Naive thymus-derived CD4-positive, alpha-beta T cell (primary cell): Measurements from ENCODE around the gene GZMA. TPM values are rescaled to one million over a fixed set of nuclear protein-coding genes. Genes with fewer than 3 reads are reported as not detected.
"Not testable (repeated sequence)": the region's sequence is repeated elsewhere in the genome, so short reads cannot be mapped to it uniquely, and the experiment has no call there.

ENCODE experiments used
- ATAC-seq: fragments of 150-1000 bp; cut with Tn5 transposase; 2 replicates; pipeline ENCODE4 v1.10.0; 2021; ENCODE audit warnings: mild to moderate bottlenecking, moderate library complexity
- CTCF ChIA-PET: fragments of 350-600 bp; sonication (Branson Sonifier 250); formaldehyde crosslinking; loops from one replicate; lab custom pipeline; 2021; ENCODE audit warnings: antibody characterized with exemption; lab: Charles Lee
- POLR2A ChIA-PET: fragments of 350-600 bp; sonication (Branson Sonifier 250); formaldehyde crosslinking; loops from one replicate; lab custom pipeline; 2021; ENCODE audit warnings: antibody characterized with exemption, inconsistent platforms; lab: Charles Lee
- DNase-seq, 9 donors: peaks; one replicate each; pipeline versions ENCODE4 v3.0.0 to v3.0.0-alpha.2; 2020 to 2022; ENCODE audit warnings: mixed read lengths in 1 of 9
- H3K27ac ChIP-seq: one replicate; pipeline ENCODE4 v1.7.0; 2013; ENCODE audit warnings: mild to moderate bottlenecking, low read depth, low read length, moderate library complexity
- H3K27me3 ChIP-seq, 2 donors: one replicate each; pipeline ENCODE4 v1.7.0; 2013; ENCODE audit warnings: low read length in 2 of 2, mild to moderate bottlenecking in 2 of 2, moderate library complexity in 2 of 2; ENCODE audit not compliant: control insufficient read depth in 2 of 2, insufficient read depth in 2 of 2
- H3K36me3 ChIP-seq, 3 experiments: 1 replicate in 2 of 3; 2 replicates in 1 of 3; pipeline ENCODE4 v1.7.0; 2013; ENCODE audit warnings: low read length in 3 of 3, mild to moderate bottlenecking in 3 of 3, moderate library complexity in 1 of 3; ENCODE audit not compliant: insufficient read depth in 3 of 3, control insufficient read depth in 2 of 3
- H3K4me1 ChIP-seq, 2 donors: one replicate each; pipeline ENCODE4 v1.7.0; 2013; ENCODE audit warnings: low read length in 2 of 2, mild to moderate bottlenecking in 2 of 2, moderate library complexity in 1 of 2; ENCODE audit not compliant: control insufficient read depth in 2 of 2, insufficient read depth in 2 of 2
- H3K4me3 ChIP-seq: 2 replicates; pipeline ENCODE4 v1.7.0; 2013; ENCODE audit warnings: mild to moderate bottlenecking, low read length
- H3K9me3 ChIP-seq, 3 experiments: 1 replicate in 2 of 3; 2 replicates in 1 of 3; pipeline ENCODE4 v1.7.0; 2013; ENCODE audit warnings: low read length in 3 of 3; ENCODE audit not compliant: control insufficient read depth in 2 of 3
- H3K27ac Mint-ChIP-seq, 9 donors: one replicate each; pipeline ENCODE4 v1.8.0; 2020 to 2022; ENCODE audit warnings: mixed read lengths in 9 of 9, mild to moderate bottlenecking in 8 of 9, moderate library complexity in 5 of 9, inconsistent platforms in 2 of 9
- H3K27me3 Mint-ChIP-seq, 5 donors: one replicate each; pipeline ENCODE4 v1.8.0; 2021 to 2022; ENCODE audit warnings: mixed read lengths in 5 of 5, mild to moderate bottlenecking in 1 of 5
- H3K36me3 Mint-ChIP-seq, 5 donors: one replicate each; pipeline ENCODE4 v1.8.0; 2020 to 2022; ENCODE audit warnings: mixed read lengths in 5 of 5, mild to moderate bottlenecking in 3 of 5, inconsistent platforms in 1 of 5
- H3K4me1 Mint-ChIP-seq, 7 donors: one replicate each; pipeline ENCODE4 v1.8.0; 2020 to 2022; ENCODE audit warnings: mixed read lengths in 7 of 7, mild to moderate bottlenecking in 3 of 7, inconsistent platforms in 1 of 7
- H3K4me3 Mint-ChIP-seq, 10 donors: one replicate each; pipeline ENCODE4 v1.8.0; 2020 to 2022; ENCODE audit warnings: mild to moderate bottlenecking in 10 of 10, mixed read lengths in 10 of 10, moderate library complexity in 6 of 10, inconsistent platforms in 2 of 10
- H3K9me3 Mint-ChIP-seq, 11 donors: one replicate each; pipeline ENCODE4 v1.8.0; 2020 to 2022; ENCODE audit warnings: mixed read lengths in 11 of 11, mild to moderate bottlenecking in 4 of 11, inconsistent platforms in 1 of 11, moderate library complexity in 1 of 11
- intact Hi-C, 2 donors: fragments of 100-400 bp; cut with micrococcal nuclease; formaldehyde crosslinking; loops; one replicate each; pipeline ENCODE4 v1.15.1; 2023
- polyA plus RNA-seq, 2 donors: library from polyadenylated mRNA; unstranded; fragments of 300-500 nt; fragmentation: Illumina TruSeq; gene quantifications; one replicate each; pipeline ENCODE4 v1.2.3, GENCODE V29; 2021
- total RNA-seq, 6 experiments: library from RNA in 5 of 6; stranded (reverse) in 5 of 6; gene quantifications; 1 replicate in 5 of 6; 2 replicates in 1 of 6; pipeline ENCODE4 v1.2.3 and lab custom pipeline; 2021 to 2026

Gene GZMA
- total and polyA plus RNA-seq, 7 experiments from 2014 or later, result 2.0 to 1,076 (median 10.9) TPM

DNA sequence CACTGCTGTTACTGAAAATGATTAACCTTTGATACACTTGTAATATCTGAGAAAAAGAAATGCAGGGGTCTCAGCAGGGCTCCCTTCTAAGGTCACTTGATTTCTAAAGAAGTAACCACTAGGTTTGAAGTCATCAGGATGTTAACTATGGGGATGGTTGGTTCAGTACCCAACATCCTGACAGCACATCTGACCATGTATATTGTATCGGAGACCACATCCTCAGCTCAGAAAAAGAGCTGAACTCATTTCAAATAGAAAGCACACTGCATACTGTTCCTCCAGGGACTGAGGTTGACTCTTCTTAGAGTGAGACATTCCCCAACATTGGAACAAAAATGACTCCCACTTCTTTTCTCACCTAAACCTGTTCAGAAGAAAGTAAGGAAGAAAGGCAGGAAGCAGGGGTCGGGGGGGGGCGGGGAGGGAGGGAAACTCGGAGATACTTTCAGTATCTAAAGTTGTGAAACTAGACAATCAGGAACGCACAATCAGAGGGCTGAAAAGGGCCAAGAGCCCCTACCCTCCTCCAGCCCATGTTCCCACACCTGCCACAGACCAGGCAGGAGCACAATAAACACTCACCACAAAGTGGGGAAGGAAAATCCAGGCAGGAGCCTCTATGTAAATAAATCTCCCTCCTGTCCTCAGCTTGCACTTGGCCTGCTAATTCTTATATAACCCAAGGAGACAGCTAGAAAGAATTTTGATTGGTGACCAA is 730 bp upstream of the GZMA start:
- POLR2A ChIA-PET, result interaction anchor here (0.5 to 2.5 kb wide), 6 partner anchors 11 to 158 kb away, joined by 3 to 8 read pairs (median 4); no protein-coding TSS in a partner anchor

DNA sequence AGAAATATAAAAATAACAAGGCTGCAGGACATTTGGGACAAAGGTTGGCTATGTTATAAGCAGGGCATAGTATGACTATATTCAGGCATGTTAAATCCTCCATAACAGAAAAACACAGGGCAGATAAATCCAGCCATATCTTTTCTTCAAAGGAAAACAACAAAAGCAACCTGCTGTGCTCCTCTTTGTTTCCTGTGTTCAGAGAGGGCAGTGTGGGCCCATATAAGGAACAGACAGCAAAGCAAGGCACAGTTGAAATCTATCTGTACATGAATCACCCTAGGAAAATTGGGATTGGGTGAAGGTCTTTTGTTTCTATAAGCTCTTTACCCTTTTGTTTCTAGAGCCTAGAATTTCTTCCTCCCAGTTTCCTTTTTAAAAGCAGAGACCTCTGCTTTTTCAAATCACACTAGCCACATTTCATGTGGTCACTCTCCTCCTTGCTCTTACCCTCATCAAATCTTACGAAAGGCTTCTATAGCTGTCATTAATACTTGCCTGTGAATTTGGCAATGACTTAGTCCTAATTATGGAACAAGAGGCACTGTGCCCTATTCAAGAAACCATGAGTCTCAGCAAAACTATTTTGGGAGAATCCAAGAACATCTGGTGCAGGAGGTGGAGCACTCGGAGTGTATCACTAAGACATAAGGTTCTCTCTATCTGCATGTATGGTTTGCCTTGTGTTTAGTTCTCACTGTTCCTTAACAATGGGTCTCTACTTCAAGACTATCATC is 1.8 kb downstream of the GZMA start:
- H3K27me3 ChIP-seq, result no peaks in the 10 kb centered on the region
- POLR2A ChIA-PET, result interaction anchor here (0.9 to 1.6 kb wide), 4 partner anchors 8 to 66 kb away, joined by 3 to 4 read pairs (median 4); no protein-coding TSS in a partner anchor
- Mint-ChIP-seq H3K36me3 (peaks cover 0 to 70% (median 6%) of the 10 kb centered on the region in 5 donors), H3K27ac (peak overlapping the region in 6 of 9 donors; percentile 2 to 83 (median 62)), H3K4me3 (peak overlapping the region in 9 of 10 donors; percentile 59 to 93 (median 71)), H3K9me3 (peaks cover 4 to 21% (median 6%) of the 10 kb centered on the region in 11 donors), H3K27me3 (peaks cover 0 to 4% (median 0%) of the 10 kb centered on the region in 5 donors), H3K4me1 (peaks cover 41 to 81% (median 65%) of the 10 kb centered on the region in 7 donors)
- H3K36me3 ChIP-seq, result peaks cover 0 to 11% (median 0%) of the 10 kb centered on the region in 3 experiments
- peaks cover 41 to 51% of the 10 kb centered on the region in 2 donors for H3K4me1 ChIP-seq
- CTCF ChIA-PET, result interaction anchor here (0.6 to 4.6 kb wide), 10 partner anchors 9 to 197 kb away, joined by 3 to 32 read pairs (median 4); partner anchors contain the start of gene GPX8
- intact Hi-C loops, result loop anchor here (1.0 to 10.0 kb wide), 8 partner anchors 8 to 661 kb away; partner anchors contain the start of genes ESM1 (in 1 of the 2) and SNX18 (in 1 of the 2)
- ATAC-seq (no peak), DNase-seq (peak in 3 of 9 donors; percentile 24 to 36 (median 29))
- peak overlapping the region; percentile 66 for H3K4me3 ChIP-seq
- H3K27ac ChIP-seq, result no peak overlapping the region
- no peaks in the 10 kb centered on the region for H3K9me3 ChIP-seq

More for the DNA sequence above, 730 bp upstream of the GZMA start:
- Histone ChIP-seq H3K36me3 (no peaks in the 10 kb centered on the region), H3K27ac (peak overlapping the region; percentile 21), H3K4me1 (peaks cover 42 to 52% of the 10 kb centered on the region in 2 donors), H3K27me3 (no peaks in the 10 kb centered on the region), H3K4me3 (peak overlapping the region; percentile 66), H3K9me3 (peaks cover 0 to 4% (median 0%) of the 10 kb centered on the region in 3 experiments)
- intact Hi-C loops, result loop anchor here (1.0 to 10.0 kb wide), 12 partner anchors 29 to 663 kb away; partner anchors contain the start of genes ESM1 (in 1 of the 2) and SNX18 (in 1 of the 2)
- Mint-ChIP-seq H3K27ac (peak overlapping the region; percentile 77 to 93 (median 90)), H3K9me3 (peaks cover 8 to 36% (median 23%) of the 10 kb centered on the region in 11 donors), H3K36me3 (peaks cover 14 to 72% (median 21%) of the 10 kb centered on the region in 5 donors), H3K4me3 (peak overlapping the region; percentile 83 to 93 (median 89)), H3K27me3 (no peaks in the 10 kb centered on the region), H3K4me1 (peaks cover 49 to 94% (median 85%) of the 10 kb centered on the region in 7 donors)
- DNase-seq (peak in 7 of 9 donors; percentile 31 to 64 (median 57)), ATAC-seq (peak; percentile 63)
- CTCF ChIA-PET, result interaction anchor here (2.6 to 4.6 kb wide), 2 partner anchors 44 to 64 kb away, joined by 10 to 25 read pairs; no protein-coding TSS in a partner anchor

DNA sequence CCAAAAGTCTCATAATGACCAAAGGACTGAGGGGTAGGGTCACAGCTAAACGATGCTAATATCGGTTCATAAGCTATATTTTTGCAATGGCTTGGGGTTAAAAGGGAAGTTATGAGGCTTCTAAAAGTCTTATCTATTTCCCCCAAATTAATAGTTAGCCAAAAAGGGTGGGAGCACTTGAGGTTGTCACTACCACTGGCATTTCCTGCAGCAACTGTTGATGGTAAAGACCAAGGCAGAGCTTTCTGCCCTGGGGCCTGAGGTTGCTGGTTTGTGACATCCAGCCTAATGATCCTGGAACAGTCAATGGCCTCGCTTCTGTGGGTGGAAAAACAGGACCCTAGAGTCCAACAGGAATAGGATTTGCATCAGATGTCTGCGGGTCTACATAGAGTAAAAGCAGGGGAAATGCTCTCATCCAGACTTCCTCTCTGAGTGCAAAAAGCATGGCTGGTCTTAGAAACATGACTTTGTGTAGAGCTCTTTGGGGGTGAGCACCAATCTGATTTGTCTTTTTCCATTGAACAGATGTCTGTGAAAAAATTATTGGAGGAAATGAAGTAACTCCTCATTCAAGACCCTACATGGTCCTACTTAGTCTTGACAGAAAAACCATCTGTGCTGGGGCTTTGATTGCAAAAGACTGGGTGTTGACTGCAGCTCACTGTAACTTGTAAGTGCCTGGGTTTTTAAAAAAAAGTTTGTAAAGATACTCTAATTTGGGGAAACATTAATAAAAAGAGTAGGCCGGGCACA is 2.7 kb downstream of the GZMA start:
- H3K9me3 ChIP-seq, result no peaks in the 10 kb centered on the region
- H3K4me3 ChIP-seq, result peak overlapping the region; percentile 66
- H3K36me3 ChIP-seq, result peaks cover 0 to 15% (median 0%) of the 10 kb centered on the region in 3 experiments
- intact Hi-C loops, result loop anchor here (1.0 to 10.0 kb wide), 8 partner anchors 8 to 660 kb away; partner anchors contain the start of genes ESM1 (in 1 of the 2) and SNX18 (in 1 of the 2)
- ChIA-PET CTCF (interaction anchor here (0.7 to 4.6 kb wide), 11 partner anchors 9 to 198 kb away, joined by 3 to 32 read pairs (median 3); partner anchors contain the start of gene GPX8), POLR2A (interaction anchor here (1.2 to 1.6 kb wide), 2 partner anchors 31 to 161 kb away, joined by 3 to 4 read pairs; no protein-coding TSS in a partner anchor)
- Mint-ChIP-seq H3K4me3 (peak overlapping the region in 7 of 10 donors; percentile 29 to 93 (median 70)), H3K9me3 (peaks cover 0 to 16% (median 0%) of the 10 kb centered on the region in 11 donors), H3K4me1 (peaks cover 37 to 72% (median 59%) of the 10 kb centered on the region in 7 donors), H3K36me3 (peaks cover 0 to 68% (median 0%) of the 10 kb centered on the region in 5 donors), H3K27me3 (peaks cover 0 to 7% (median 0%) of the 10 kb centered on the region in 5 donors), H3K27ac (peak overlapping the region in 2 of 9 donors; percentile 2 to 83)
- no peak for ATAC-seq
- H3K27ac ChIP-seq, result no peak overlapping the region
- no peaks in the 10 kb centered on the region for H3K27me3 ChIP-seq
- DNase-seq, result no peak
- peaks cover 41 to 51% of the 10 kb centered on the region in 2 donors for H3K4me1 ChIP-seq

DNA sequence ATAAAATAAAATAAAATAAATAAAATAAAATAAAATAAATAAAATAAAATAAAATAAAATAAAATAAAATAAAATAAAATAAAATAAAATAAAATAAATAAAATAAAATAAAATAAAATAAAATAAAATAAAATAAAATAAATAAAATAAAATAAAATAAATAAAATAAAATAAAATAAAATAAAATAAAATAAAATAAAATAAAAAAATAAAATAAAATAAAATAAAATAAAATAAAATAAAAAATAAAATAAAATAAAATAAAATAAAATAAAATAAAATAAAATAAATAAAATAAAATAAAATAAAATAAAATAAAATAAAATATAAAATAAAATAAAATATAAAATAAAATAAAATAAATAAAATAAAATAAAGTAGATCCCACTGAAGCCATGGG is 3.5 kb downstream of the GZMA start:
- intact Hi-C loops, result loop anchor here (2.0 to 10.0 kb wide), 3 partner anchors 199 to 659 kb away; no protein-coding TSS in a partner anchor
- H3K36me3 Mint-ChIP-seq, result peaks cover 0 to 67% (median 0%) of the 10 kb centered on the region in 5 donors
- DNase-seq, H3K4me3 ChIP-seq, H3K27ac ChIP-seq, H3K27me3 ChIP-seq, H3K9me3 ChIP-seq, H3K27me3 Mint-ChIP-seq, H3K27ac Mint-ChIP-seq, H3K9me3 Mint-ChIP-seq, ATAC-seq: not testable (repeated sequence)
- peaks cover 33 to 69% (median 50%) of the 10 kb centered on the region in 7 donors for H3K4me1 Mint-ChIP-seq
- CTCF ChIA-PET, result interaction anchor here (1.3 to 1.4 kb wide), 2 partner anchors 41 to 54 kb away, joined by 3 read pairs; partner anchors contain the start of gene GPX8
- Histone ChIP-seq H3K4me1 (peaks cover 40 to 50% of the 10 kb centered on the region in 2 donors), H3K36me3 (peaks cover 0 to 20% (median 0%) of the 10 kb centered on the region in 3 experiments)
- POLR2A ChIA-PET, result interaction anchor here (1.6 kb wide), 1 partner anchor 32 kb away, joined by 4 read pairs; no protein-coding TSS in a partner anchor
- peak overlapping the region in 1 of 10 donors; percentile 73 for H3K4me3 Mint-ChIP-seq

DNA sequence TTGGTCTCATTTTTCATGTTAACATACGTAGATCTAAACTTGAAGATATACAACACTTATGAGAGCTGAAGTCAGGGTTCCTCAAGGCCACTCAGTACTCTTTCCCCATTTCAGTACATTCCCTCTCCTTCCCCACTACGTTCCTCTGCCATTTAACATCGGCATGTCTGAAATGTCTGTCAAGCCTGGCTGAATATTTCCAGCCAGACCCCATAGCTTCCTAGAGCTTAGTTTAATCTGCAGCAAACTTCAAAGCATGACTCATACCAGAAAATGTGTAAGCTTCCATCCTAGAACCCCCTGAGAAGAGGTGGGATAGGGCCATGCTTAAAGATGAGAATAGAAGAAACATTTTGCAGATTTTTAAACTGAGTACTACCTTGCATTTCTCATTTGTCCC is 6.2 kb downstream of the GZMA start:
- ChIA-PET POLR2A (no interaction called here), CTCF (interaction anchor here (1.7 kb wide), 1 partner anchor 165 kb away, joined by 7 read pairs; no protein-coding TSS in a partner anchor)
- peaks cover 17 to 32% of the 10 kb centered on the region in 2 donors for H3K4me1 ChIP-seq
- Mint-ChIP-seq H3K4me1 (peaks cover 27 to 69% (median 38%) of the 10 kb centered on the region in 7 donors), H3K27ac (peak overlapping the region in 1 of 9 donors; percentile 34), H3K36me3 (peaks cover 0 to 79% (median 0%) of the 10 kb centered on the region in 5 donors), H3K4me3 (peak overlapping the region in 1 of 10 donors; percentile 58), H3K27me3 (peaks cover 0 to 9% (median 0%) of the 10 kb centered on the region in 5 donors), H3K9me3 (peaks cover 0 to 6% (median 0%) of the 10 kb centered on the region in 11 donors)
- no peak for ATAC-seq
- intact Hi-C loops, result loop anchor here in 1 of 2 donors (10.0 kb wide), 2 partner anchors 494 to 656 kb away; no protein-coding TSS in a partner anchor
- no peaks in the 10 kb centered on the region for H3K9me3 ChIP-seq
- H3K27ac ChIP-seq, result no peak overlapping the region
- DNase-seq, result no peak
- no peaks in the 10 kb centered on the region for H3K27me3 ChIP-seq
- H3K4me3 ChIP-seq, result no peak overlapping the region
- H3K36me3 ChIP-seq, result peaks cover 0 to 28% (median 0%) of the 10 kb centered on the region in 3 experiments
